Peyer's patch (tissue), 4 donors: ENCODE measurements around the gene SPACA6. TPM values are rescaled to one million over a fixed set of nuclear protein-coding genes. Genes with fewer than 3 reads are reported as not detected.

Source experiments
- DNase-seq, 3 donors: peaks; one replicate each; pipeline ENCODE4 v3.0.0-alpha.2; 2017 to 2019
- H3K27ac ChIP-seq, 4 donors: fragments of 200-600 bp; sonication (generic); one replicate each; pipeline ENCODE4 v1.5.1; 2016 to 2019
- H3K27me3 ChIP-seq, 2 donors: fragments of 200-600 bp; sonication (generic); one replicate each; pipeline ENCODE4 v1.5.1; 2019
- H3K36me3 ChIP-seq, 3 donors: fragments of 200-600 bp; sonication (generic); one replicate each; pipeline ENCODE4 v1.5.1; 2016 to 2019
- H3K4me1 ChIP-seq, 4 donors: fragments of 200-600 bp; sonication (generic); one replicate each; pipeline ENCODE4 v1.5.1; 2016 to 2019
- H3K4me3 ChIP-seq, 4 donors: fragments of 200-600 bp; sonication (generic); 1 replicate in 3 of 4; 2 replicates in 1 of 4; pipeline ENCODE4 v1.5.1; 2016 to 2019; ENCODE audit warnings: mild to moderate bottlenecking in 1 of 4
- H3K9me3 ChIP-seq, 4 donors: fragments of 200-600 bp; sonication (generic); one replicate each; pipeline ENCODE4 v1.5.1; 2016 to 2019; ENCODE audit warnings: mild to moderate bottlenecking in 1 of 4
- CTCF ChIP-seq, 6 experiments: fragments of 450-650 bp in 4 of 6; fragments of 200-600 bp in 2 of 6; sonication (generic) in 1 of 6; IDR thresholded peaks; one replicate each; pipeline ENCODE4 v1.5.1; 2017 to 2019; ENCODE audit warnings: antibody characterized with exemption in 6 of 6, mild to moderate bottlenecking in 3 of 6, moderate library complexity in 1 of 6
- POLR2A ChIP-seq, 2 donors: fragments of 450-650 bp; IDR thresholded peaks; one replicate each; pipeline ENCODE4 v1.5.1; 2017; ENCODE audit warnings: antibody characterized with exemption in 2 of 2, mild to moderate bottlenecking in 2 of 2, moderate library complexity in 2 of 2
- total RNA-seq, 4 donors: library from RNA; depleted of rRNA; stranded (reverse); fragments of >200 nt; gene quantifications; one replicate each; pipeline ENCODE4 v1.1.0, GENCODE V29; 2016

SPACA6 gene
- total RNA-seq, 4 donors from 2014 or later = 3.0 to 29.7 (median 11.6) TPM

- no peaks in the 10 kb centered on the region for H3K36me3 ChIP-seq
- no peak for TF ChIP-seq CTCF (IDR thresholded peaks at IDR 0.05)
- DNase-seq = no peak
- H3K4me3 ChIP-seq = no peak overlapping the region
- H3K27me3 ChIP-seq = no peaks in the 10 kb centered on the region
- peaks cover 0 to 16% (median 3%) of the 10 kb centered on the region in 4 donors for H3K4me1 ChIP-seq
- H3K27ac ChIP-seq = no peak overlapping the region
- H3K9me3 ChIP-seq = no peaks in the 10 kb centered on the region
Measured at GRCh38 chr19:51686171-51686570, 7.0 kb upstream of the SPACA6 start.

GRCh38 chr19:51687791-51688670 is 5.1 kb upstream of the SPACA6 start:
- peaks cover 0 to 20% (median 8%) of the 10 kb centered on the region in 4 donors for H3K4me1 ChIP-seq
- no peaks in the 10 kb centered on the region for H3K36me3 ChIP-seq
- peak overlapping the region; percentile 51 to 95 (median 76) for H3K27ac ChIP-seq
- no peaks in the 10 kb centered on the region for H3K27me3 ChIP-seq
- no peak for DNase-seq
- peak overlapping the region; percentile 53 to 87 (median 62) for H3K4me3 ChIP-seq
- H3K9me3 ChIP-seq = no peaks in the 10 kb centered on the region
- TF ChIP-seq POLR2A (IDR thresholded peaks at IDR 0.05) (no peak), CTCF (IDR thresholded peaks at IDR 0.05) (no peak)

DNA sequence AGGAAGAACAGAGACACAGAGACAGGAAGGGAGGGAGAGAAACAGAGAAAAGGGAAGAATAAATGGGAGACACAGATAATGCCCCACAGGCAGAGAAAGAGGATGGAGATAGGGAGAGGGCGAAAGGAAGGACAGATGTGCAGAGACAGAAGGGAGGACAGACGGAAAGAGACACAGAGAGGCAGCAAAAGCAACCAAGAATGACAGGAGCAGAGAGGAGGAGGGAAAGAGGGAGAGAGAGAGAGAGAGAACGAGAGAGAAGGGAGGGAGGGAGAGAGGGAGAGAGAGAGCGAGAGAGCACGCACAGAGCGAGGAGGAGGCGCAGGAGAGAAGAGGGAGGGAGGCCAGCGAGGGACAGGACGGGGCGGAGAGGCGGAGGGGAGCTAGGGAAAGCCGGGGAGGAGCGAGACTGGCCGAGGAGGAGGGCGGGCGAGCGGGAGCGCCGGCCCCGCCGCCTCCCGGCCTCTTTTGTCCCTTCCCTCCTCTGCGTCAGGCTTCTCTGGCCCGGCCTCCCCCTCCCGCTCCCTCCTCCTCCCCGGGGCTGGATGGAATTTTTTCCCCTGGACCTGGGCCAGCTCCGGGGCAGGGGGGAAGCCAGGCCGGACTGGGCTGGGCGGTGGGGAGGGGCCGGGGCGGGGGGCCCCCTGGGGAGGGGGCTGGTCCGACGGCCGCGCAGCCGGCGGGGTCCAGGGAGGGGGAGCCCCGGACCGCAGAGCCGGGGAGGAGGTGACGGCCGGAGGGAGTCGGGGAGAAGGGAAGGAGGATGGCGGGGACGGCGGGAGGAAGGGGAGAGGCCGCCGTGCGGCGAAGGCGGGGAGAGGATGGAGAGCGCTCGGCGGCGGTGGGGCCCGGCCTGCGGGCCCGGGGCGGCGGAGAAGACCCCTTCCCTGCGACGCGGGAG is 4.2 kb upstream of the SPACA6 start:
- H3K4me3 ChIP-seq = peak overlapping the region; percentile 53 to 87 (median 62)
- no peaks in the 10 kb centered on the region for H3K9me3 ChIP-seq
- peak overlapping the region; percentile 80 to 95 (median 84) for H3K27ac ChIP-seq
- DNase-seq = peak; percentile 31 to 82 (median 72)
- no peaks in the 10 kb centered on the region for H3K27me3 ChIP-seq
- peaks cover 0 to 20% (median 8%) of the 10 kb centered on the region in 4 donors for H3K4me1 ChIP-seq
- TF ChIP-seq POLR2A (IDR thresholded peaks at IDR 0.05) = peak in 1 of 2 donors; percentile 18
- TF ChIP-seq CTCF (IDR thresholded peaks at IDR 0.05) = no peak
- no peaks in the 10 kb centered on the region for H3K36me3 ChIP-seq

GRCh38 chr19:51689751-51690453 is 3.2 kb upstream of the SPACA6 start:
- no peak for TF ChIP-seq POLR2A (IDR thresholded peaks at IDR 0.05)
- TF ChIP-seq CTCF (IDR thresholded peaks at IDR 0.05) = no peak
- no peaks in the 10 kb centered on the region for H3K27me3 ChIP-seq
- no peaks in the 10 kb centered on the region for H3K36me3 ChIP-seq
- H3K9me3 ChIP-seq = no peaks in the 10 kb centered on the region
- peak overlapping the region; percentile 80 to 95 (median 84) for H3K27ac ChIP-seq
- peak in 1 of 3 donors; percentile 54 for DNase-seq
- H3K4me3 ChIP-seq = peak overlapping the region; percentile 53 to 87 (median 62)
- H3K4me1 ChIP-seq = peaks cover 0 to 20% (median 8%) of the 10 kb centered on the region in 4 donors
